Osteocyte (in vitro differentiated cells): ENCODE measurements around the gene ZNF217. TPM values are rescaled to one million over a fixed set of nuclear protein-coding genes. Genes with fewer than 3 reads are reported as not detected.

ENCODE experiments used
- DNase-seq: peaks from one replicate; pipeline ENCODE4 v3.0.0; 2021; ENCODE audit warnings: mixed read lengths; ENCODE audit not compliant: unreplicated experiment; ENCODE audit errors: extremely low spot score
- H3K27ac Mint-ChIP-seq: one replicate; pipeline ENCODE4 v1.8.0; 2021; ENCODE audit warnings: mild to moderate bottlenecking, mixed read lengths; ENCODE audit not compliant: unreplicated experiment
- H3K27me3 Mint-ChIP-seq: one replicate; pipeline ENCODE4 v1.8.0; 2021; ENCODE audit warnings: mixed read lengths; ENCODE audit not compliant: unreplicated experiment
- H3K36me3 Mint-ChIP-seq: one replicate; pipeline ENCODE4 v1.8.0; 2021; ENCODE audit warnings: mixed read lengths; ENCODE audit not compliant: unreplicated experiment
- H3K4me1 Mint-ChIP-seq: one replicate; pipeline ENCODE4 v1.8.0; 2021; ENCODE audit warnings: mixed read lengths; ENCODE audit not compliant: unreplicated experiment
- H3K4me3 Mint-ChIP-seq: one replicate; pipeline ENCODE4 v1.8.0; 2021; ENCODE audit warnings: mild to moderate bottlenecking, moderate library complexity, mixed read lengths; ENCODE audit not compliant: unreplicated experiment
- H3K9me3 Mint-ChIP-seq: one replicate; pipeline ENCODE4 v1.8.0; 2021; ENCODE audit warnings: mixed read lengths; ENCODE audit not compliant: unreplicated experiment
- total RNA-seq: library from RNA; stranded (reverse); gene quantifications from 2 replicates; pipeline ENCODE4 v1.2.1, GENCODE V29; 2021
- TF ChIP-seq, protein P1 (sequence below): fragments of 200-600 bp; sonication (generic); IDR thresholded peaks from 2 replicates; pipeline ENCODE4 v1.5.0; 2021; ENCODE audit warnings: antibody characterized with exemption, mild to moderate bottlenecking, moderate library complexity

ZNF217 gene
- total RNA-seq, 1 donor from 2014 or later: 44.3 TPM

DNA sequence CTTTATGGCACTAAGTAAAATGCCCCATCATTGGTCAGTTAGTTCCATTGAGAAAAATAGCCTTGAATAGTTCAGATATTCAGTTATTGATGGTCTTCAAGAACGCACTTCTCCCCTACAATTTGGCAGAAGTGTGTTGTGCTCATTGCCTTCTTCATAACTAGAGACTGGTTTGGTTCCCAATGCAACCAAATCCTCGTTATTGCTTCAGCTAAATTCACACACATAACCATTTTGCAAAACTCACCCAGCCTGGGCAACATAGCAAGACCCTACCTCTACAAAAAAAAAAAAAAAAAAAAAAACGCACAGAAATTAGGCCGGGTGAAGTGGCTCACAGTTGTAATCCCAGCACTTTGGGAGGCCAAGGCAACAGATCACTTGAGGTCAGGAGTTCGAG is 32.1 kb downstream of the ZNF217 start:
- H3K4me3 Mint-ChIP-seq: no peak overlapping the region
- no peaks in the 10 kb centered on the region for H3K9me3 Mint-ChIP-seq
- no peak overlapping the region for H3K27ac Mint-ChIP-seq
- DNase-seq: no peak
- peaks cover 10% of the 10 kb centered on the region for H3K36me3 Mint-ChIP-seq
- TF ChIP-seq, protein P1, sequence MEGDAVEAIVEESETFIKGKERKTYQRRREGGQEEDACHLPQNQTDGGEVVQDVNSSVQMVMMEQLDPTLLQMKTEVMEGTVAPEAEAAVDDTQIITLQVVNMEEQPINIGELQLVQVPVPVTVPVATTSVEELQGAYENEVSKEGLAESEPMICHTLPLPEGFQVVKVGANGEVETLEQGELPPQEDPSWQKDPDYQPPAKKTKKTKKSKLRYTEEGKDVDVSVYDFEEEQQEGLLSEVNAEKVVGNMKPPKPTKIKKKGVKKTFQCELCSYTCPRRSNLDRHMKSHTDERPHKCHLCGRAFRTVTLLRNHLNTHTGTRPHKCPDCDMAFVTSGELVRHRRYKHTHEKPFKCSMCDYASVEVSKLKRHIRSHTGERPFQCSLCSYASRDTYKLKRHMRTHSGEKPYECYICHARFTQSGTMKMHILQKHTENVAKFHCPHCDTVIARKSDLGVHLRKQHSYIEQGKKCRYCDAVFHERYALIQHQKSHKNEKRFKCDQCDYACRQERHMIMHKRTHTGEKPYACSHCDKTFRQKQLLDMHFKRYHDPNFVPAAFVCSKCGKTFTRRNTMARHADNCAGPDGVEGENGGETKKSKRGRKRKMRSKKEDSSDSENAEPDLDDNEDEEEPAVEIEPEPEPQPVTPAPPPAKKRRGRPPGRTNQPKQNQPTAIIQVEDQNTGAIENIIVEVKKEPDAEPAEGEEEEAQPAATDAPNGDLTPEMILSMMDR: no peak
- H3K27me3 Mint-ChIP-seq: no peaks in the 10 kb centered on the region
- H3K4me1 Mint-ChIP-seq: peaks cover 3% of the 10 kb centered on the region

DNA sequence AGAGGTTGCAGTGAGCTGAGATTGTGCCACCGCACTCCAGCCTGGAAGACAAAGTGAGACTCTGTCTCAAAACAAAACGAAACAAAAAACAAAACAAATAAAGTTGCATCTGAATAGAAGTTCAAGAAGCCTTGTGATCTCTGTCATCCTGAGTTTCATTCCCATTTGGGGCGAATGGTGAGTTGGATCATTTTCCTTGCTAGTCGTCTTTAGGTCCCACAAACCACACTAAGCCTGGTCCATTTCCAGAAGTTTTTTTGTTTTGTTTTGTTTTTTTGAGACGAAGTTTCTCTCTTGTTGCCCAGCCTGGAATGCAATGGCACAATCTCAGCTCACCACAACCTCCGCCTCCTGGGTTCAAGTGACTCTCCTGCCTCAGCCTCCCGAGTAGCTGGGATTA is 33.8 kb downstream of the ZNF217 start:
- peaks cover 3% of the 10 kb centered on the region for H3K4me1 Mint-ChIP-seq
- no peak overlapping the region for H3K27ac Mint-ChIP-seq
- DNase-seq: no peak

DNA sequence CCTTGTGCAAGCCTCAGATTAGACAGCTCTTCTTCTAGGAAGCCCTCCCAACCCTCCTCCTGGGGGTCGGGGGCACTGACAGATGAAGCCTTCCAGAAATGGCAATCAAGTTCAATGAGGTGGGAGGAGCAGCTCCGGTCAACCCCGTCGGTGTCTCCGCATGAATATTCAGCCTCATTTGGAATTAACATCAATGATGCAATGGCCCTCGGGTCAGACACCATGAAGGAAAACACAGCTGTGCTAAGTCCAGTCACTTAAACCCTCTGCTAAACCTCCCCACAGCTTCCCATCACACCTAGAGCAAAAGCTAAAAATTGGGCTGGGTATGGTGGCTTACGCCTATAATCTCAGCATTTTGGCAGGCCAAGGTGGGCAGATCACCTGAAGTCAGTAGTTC is 36.5 kb downstream of the ZNF217 start:
- Mint-ChIP-seq H3K27ac (no peak overlapping the region), H3K4me3 (no peak overlapping the region), H3K4me1 (peaks cover 3% of the 10 kb centered on the region), H3K9me3 (no peaks in the 10 kb centered on the region), H3K36me3 (no peaks in the 10 kb centered on the region), H3K27me3 (no peaks in the 10 kb centered on the region)
- no peak for DNase-seq
- TF ChIP-seq, protein P1: no peak

More for the DNA sequence above, 33.8 kb downstream of the ZNF217 start:
- Mint-ChIP-seq H3K9me3 (no peaks in the 10 kb centered on the region), H3K27me3 (no peaks in the 10 kb centered on the region), H3K36me3 (peaks cover under 1% of the 10 kb centered on the region), H3K4me3 (no peak overlapping the region)
- TF ChIP-seq, protein P1: no peak

DNA sequence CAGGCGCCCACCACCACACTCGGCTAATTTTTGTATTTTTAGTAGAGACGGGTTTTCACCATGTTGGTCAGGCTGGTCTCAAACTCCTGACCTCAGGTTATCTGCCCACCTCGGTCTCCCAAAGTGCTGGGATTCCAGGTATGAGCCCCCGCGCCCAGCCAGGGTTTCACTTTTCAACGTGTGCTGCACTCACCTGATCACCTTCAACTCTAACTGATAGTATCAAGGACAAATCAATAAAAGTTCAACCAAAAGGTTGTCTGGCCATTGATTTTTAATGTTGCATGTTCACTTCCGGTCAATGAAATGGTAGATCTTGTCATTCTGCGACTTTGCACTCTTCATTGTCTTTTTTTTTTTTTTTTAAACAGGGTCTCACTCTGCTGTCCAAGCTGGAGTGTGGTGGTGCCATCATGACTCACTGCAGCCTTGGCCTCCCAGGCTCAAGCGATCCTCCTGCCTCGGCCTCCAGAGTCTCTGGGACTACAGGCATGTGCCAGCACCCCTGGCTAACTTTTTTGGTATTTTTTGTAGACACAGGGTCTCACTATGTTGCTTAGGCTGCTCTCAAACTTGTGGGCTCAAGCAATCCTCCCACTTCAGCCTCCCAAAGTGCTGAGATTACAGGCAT is 37.3 kb downstream of the ZNF217 start:
- no peaks in the 10 kb centered on the region for H3K9me3 Mint-ChIP-seq
- H3K27me3 Mint-ChIP-seq: no peaks in the 10 kb centered on the region
- DNase-seq: no peak
- H3K36me3 Mint-ChIP-seq: no peaks in the 10 kb centered on the region
- no peak overlapping the region for H3K4me3 Mint-ChIP-seq
- H3K4me1 Mint-ChIP-seq: peaks cover 3% of the 10 kb centered on the region
- no peak overlapping the region for H3K27ac Mint-ChIP-seq
- TF ChIP-seq, protein P1: no peak

DNA sequence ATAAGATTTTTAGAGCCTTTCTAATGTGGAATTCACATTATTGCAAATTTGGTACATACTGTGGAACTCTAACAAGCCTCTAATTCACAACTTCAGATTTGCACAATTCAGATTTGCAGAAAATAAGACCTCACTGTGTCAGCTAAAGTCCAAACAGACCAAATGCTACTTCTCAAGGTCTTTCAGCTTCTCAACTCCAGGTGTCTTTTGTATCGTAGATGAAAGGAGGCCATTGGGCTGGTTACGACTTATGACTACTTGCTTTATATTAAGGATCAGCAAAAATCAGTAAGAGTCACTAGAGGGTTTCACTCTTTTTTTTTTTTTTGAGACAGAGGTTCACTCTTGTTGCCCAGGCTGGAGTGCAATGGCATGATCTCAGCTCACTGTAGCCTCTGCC is 37.8 kb downstream of the ZNF217 start:
- Mint-ChIP-seq H3K9me3 (no peaks in the 10 kb centered on the region), H3K27ac (no peak overlapping the region), H3K4me3 (no peak overlapping the region), H3K4me1 (peaks cover 2% of the 10 kb centered on the region), H3K27me3 (no peaks in the 10 kb centered on the region), H3K36me3 (no peaks in the 10 kb centered on the region)
- no peak for DNase-seq
- TF ChIP-seq, protein P1: no peak
